ENCODE data around the gene GHRHR.

Gene GHRHR

DNA sequence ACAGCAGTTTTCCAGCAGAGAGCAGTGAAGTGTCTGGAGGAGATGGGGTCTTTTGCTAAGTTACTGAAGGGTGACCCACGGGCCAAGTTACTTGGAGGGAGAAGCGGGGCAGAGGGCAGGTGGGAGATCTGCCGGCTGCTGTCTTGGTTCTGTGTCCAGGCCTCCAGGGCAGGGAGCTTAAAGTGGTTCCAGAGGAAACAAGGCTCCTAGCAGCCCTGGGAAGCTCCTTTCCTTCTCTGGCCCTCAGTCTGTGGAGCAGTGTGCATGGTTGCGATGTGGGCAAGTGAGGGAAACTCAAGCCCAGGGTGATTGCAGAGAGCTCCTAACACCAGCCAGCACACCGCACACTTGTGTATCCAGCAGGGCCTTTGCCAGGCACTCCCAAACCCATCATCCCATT lies 6.3 kb downstream of the GHRHR start:
- DNase-seq (ENCODE audit: low read depth in 1 of 2, low spot score in 1 of 2), result no peak
- H3K27me3 ChIP-seq (ENCODE audit: insufficient read depth, poor library complexity, severe bottlenecking), result no peaks in the 10 kb centered on the region
- H3K4me3 ChIP-seq (replicated peaks; ENCODE audit: insufficient read depth, low read length), result no peak overlapping the region
- TF ChIP-seq POLR2AphosphoS5 (IDR thresholded peaks at IDR 0.05; ENCODE audit: low read depth) (no peak), GABPA (IDR thresholded peaks at IDR 0.05; ENCODE audit: low read depth) (no peak)
- TF ChIP-seq, protein P1, sequence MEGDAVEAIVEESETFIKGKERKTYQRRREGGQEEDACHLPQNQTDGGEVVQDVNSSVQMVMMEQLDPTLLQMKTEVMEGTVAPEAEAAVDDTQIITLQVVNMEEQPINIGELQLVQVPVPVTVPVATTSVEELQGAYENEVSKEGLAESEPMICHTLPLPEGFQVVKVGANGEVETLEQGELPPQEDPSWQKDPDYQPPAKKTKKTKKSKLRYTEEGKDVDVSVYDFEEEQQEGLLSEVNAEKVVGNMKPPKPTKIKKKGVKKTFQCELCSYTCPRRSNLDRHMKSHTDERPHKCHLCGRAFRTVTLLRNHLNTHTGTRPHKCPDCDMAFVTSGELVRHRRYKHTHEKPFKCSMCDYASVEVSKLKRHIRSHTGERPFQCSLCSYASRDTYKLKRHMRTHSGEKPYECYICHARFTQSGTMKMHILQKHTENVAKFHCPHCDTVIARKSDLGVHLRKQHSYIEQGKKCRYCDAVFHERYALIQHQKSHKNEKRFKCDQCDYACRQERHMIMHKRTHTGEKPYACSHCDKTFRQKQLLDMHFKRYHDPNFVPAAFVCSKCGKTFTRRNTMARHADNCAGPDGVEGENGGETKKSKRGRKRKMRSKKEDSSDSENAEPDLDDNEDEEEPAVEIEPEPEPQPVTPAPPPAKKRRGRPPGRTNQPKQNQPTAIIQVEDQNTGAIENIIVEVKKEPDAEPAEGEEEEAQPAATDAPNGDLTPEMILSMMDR (IDR thresholded peaks at IDR 0.05; ENCODE audit: insufficient read depth, low read length), result no peak
- TF ChIP-seq, protein P2, sequence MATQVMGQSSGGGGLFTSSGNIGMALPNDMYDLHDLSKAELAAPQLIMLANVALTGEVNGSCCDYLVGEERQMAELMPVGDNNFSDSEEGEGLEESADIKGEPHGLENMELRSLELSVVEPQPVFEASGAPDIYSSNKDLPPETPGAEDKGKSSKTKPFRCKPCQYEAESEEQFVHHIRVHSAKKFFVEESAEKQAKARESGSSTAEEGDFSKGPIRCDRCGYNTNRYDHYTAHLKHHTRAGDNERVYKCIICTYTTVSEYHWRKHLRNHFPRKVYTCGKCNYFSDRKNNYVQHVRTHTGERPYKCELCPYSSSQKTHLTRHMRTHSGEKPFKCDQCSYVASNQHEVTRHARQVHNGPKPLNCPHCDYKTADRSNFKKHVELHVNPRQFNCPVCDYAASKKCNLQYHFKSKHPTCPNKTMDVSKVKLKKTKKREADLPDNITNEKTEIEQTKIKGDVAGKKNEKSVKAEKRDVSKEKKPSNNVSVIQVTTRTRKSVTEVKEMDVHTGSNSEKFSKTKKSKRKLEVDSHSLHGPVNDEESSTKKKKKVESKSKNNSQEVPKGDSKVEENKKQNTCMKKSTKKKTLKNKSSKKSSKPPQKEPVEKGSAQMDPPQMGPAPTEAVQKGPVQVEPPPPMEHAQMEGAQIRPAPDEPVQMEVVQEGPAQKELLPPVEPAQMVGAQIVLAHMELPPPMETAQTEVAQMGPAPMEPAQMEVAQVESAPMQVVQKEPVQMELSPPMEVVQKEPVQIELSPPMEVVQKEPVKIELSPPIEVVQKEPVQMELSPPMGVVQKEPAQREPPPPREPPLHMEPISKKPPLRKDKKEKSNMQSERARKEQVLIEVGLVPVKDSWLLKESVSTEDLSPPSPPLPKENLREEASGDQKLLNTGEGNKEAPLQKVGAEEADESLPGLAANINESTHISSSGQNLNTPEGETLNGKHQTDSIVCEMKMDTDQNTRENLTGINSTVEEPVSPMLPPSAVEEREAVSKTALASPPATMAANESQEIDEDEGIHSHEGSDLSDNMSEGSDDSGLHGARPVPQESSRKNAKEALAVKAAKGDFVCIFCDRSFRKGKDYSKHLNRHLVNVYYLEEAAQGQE (IDR thresholded peaks at IDR 0.05; ENCODE audit: insufficient replicate concordance, low read depth), result no peak
- H3K27ac ChIP-seq (replicated peaks), result no peak overlapping the region

DNA sequence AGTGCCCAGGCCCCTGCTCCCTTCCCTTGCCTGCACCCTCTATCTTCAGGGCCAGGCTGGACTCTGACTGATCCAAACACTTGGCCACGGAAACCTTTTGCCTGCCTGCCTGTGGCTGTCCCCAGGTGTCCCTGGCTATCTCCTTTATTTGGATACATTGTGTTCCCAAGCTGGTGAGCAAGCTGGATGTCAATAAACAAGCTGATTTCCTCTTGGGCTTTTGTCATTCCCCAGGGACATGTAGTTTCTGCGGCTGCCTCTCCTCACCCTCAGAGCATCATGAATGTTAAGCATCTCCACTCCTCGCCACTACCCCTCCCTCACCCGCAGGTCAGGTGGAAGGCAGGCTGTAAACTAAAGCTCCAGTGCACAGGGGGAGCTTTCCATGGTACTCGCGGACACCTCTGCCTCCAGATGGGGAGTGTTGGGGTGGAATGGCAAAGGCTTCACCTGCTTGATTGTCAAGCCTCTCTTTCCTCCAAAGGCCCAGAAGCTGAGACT lies 6.9 kb downstream of the GHRHR start:
- Histone ChIP-seq H3K4me3 (replicated peaks; ENCODE audit: insufficient read depth, low read length) (no peak overlapping the region), H3K27ac (replicated peaks) (no peak overlapping the region), H3K27me3 (ENCODE audit: insufficient read depth, poor library complexity, severe bottlenecking) (no peaks in the 10 kb centered on the region)
- TF ChIP-seq, protein P2 (IDR thresholded peaks at IDR 0.05; ENCODE audit: insufficient replicate concordance, low read depth), result peak; percentile 67
- no peak for TF ChIP-seq GABPA (IDR thresholded peaks at IDR 0.05; ENCODE audit: low read depth)
- no peak for DNase-seq (ENCODE audit: low read depth in 1 of 2, low spot score in 1 of 2)

DNA sequence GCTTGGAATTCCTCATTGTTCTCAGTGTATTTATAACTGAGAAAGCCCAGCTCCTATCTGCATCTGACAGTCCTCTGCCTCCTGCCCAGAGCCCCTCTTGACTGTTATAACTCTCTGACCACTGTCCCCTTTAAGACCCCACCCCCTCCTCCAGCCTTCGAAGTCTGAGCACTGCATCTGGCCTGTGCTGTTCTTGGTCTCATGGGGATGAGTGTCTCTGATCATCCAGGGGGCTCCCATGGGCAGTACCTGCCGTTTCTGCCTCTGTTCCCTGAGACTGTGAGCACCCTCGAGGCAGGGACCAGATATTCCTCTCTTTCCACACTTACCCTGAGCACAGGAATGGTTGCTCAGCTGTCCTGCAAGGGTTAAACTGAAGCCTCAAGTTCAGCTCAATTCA lies 7.7 kb downstream of the GHRHR start:
- no peaks in the 10 kb centered on the region for H3K27me3 ChIP-seq (ENCODE audit: insufficient read depth, poor library complexity, severe bottlenecking)
- H3K4me3 ChIP-seq (replicated peaks; ENCODE audit: insufficient read depth, low read length), result no peak overlapping the region
- TF ChIP-seq, protein P1 (IDR thresholded peaks at IDR 0.05; ENCODE audit: insufficient read depth, low read length), result no peak
- no peak for TF ChIP-seq GABPA (IDR thresholded peaks at IDR 0.05; ENCODE audit: low read depth)
- TF ChIP-seq SPI1 (IDR thresholded peaks at IDR 0.05; ENCODE audit: borderline replicate concordance, low read depth), result no peak
- no peak for DNase-seq (ENCODE audit: low read depth in 1 of 2, low spot score in 1 of 2)
- no peak overlapping the region for H3K27ac ChIP-seq (replicated peaks)

DNA sequence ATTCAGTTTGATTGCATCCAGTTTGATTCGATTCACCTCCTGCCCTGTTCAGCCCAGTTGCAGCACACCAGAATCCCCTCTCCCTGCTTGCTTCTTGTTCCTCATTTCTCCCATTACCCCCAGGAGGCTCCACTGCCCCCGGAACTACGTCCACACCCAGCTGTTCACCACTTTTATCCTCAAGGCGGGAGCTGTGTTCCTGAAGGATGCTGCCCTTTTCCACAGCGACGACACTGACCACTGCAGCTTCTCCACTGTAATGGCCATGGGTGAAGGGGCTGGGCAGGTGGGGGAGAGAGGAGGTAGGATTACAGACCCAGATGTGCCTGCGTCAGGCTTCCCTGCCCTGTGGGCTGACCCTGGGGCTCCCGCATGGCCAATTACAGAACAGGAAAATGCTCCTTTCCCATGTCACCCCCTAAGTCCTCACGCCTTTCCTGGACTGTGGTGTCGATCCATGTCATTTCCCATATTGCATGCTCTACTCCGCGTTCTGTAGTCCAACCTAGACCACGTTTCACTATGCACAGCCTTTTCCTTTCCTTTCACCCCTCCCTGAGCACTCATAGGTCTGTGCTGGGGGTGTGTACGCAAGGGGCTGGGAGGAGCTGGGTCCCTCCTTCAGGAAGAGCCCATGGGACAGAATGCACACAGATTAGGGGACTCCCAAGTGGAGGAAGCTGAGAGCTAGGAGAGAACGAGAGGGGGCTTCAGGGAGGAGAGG lies 8.2 kb downstream of the GHRHR start:
- no peak for DNase-seq (ENCODE audit: low read depth in 1 of 2, low spot score in 1 of 2)
- no peak overlapping the region for H3K27ac ChIP-seq (replicated peaks)
- TF ChIP-seq, protein P2 (IDR thresholded peaks at IDR 0.05; ENCODE audit: insufficient replicate concordance, low read depth), result no peak
- TF ChIP-seq GABPA (IDR thresholded peaks at IDR 0.05; ENCODE audit: low read depth), result no peak
- TF ChIP-seq POLR2AphosphoS5 (IDR thresholded peaks at IDR 0.05; ENCODE audit: low read depth), result no peak
- TF ChIP-seq, protein P1 (IDR thresholded peaks at IDR 0.05; ENCODE audit: insufficient read depth, low read length), result no peak
- no peak for TF ChIP-seq SPI1 (IDR thresholded peaks at IDR 0.05; ENCODE audit: borderline replicate concordance, low read depth)
- no peak overlapping the region for H3K4me3 ChIP-seq (replicated peaks; ENCODE audit: insufficient read depth, low read length)
- no peaks in the 10 kb centered on the region for H3K27me3 ChIP-seq (ENCODE audit: insufficient read depth, poor library complexity, severe bottlenecking)
